Smooth muscle cell (in vitro differentiated cells): ENCODE data around the gene TMEM272. TPM values are rescaled to one million over a fixed set of nuclear protein-coding genes. Genes with fewer than 3 reads are reported as not detected.

Source experiments
- DNase-seq: peaks from one replicate; lab custom pipeline; 2025; ENCODE audit not compliant: unreplicated experiment; lab: John Stamatoyannopoulos, UW
- H2AFZ ChIP-seq: fragments of 200-600 bp; sonication (generic); 2 replicates; pipeline ENCODE4 v1.6.0; 2016; ENCODE audit warnings: antibody characterized with exemption, low read depth, mild to moderate bottlenecking
- H3F3A ChIP-seq: fragments of 200-600 bp; sonication (generic); 2 replicates; pipeline ENCODE4 v1.6.0; 2017; ENCODE audit warnings: antibody characterized with exemption, low read depth
- H3K27ac ChIP-seq: fragments of 200-600 bp; sonication (generic); 2 replicates; pipeline ENCODE4 v1.5.1; 2016; ENCODE audit warnings: low read depth, mild to moderate bottlenecking
- H3K27me3 ChIP-seq: fragments of 200-600 bp; sonication (generic); 2 replicates; pipeline ENCODE4 v1.6.1; 2016; ENCODE audit warnings: low read depth, mild to moderate bottlenecking
- H3K36me3 ChIP-seq: fragments of 200-600 bp; sonication (generic); 2 replicates; pipeline ENCODE4 v1.5.1; 2016; ENCODE audit warnings: low read depth
- H3K4me1 ChIP-seq: fragments of 200-600 bp; sonication (generic); 2 replicates; pipeline ENCODE4 v1.5.1; 2016; ENCODE audit warnings: low read depth
- H3K4me2 ChIP-seq: fragments of 200-600 bp; sonication (generic); 2 replicates; pipeline ENCODE4 v1.6.0; 2016; ENCODE audit warnings: mild to moderate bottlenecking
- H3K4me3 ChIP-seq: fragments of 200-600 bp; sonication (generic); 2 replicates; pipeline ENCODE4 v1.5.1; 2016; ENCODE audit warnings: mild to moderate bottlenecking
- H3K79me2 ChIP-seq: fragments of 200-600 bp; sonication (generic); 2 replicates; pipeline ENCODE4 v1.6.0; 2016; ENCODE audit warnings: low read depth, mild to moderate bottlenecking
- H3K9ac ChIP-seq: fragments of 200-600 bp; sonication (generic); 2 replicates; pipeline ENCODE4 v1.6.0; 2016; ENCODE audit warnings: low read depth
- H3K9me3 ChIP-seq: fragments of 200-600 bp; sonication (generic); replicated peaks from 2 replicates; pipeline ENCODE4 v1.5.1; 2016; ENCODE audit warnings: low read depth
- H4K20me1 ChIP-seq: fragments of 200-600 bp; sonication (generic); 2 replicates; pipeline ENCODE4 v1.6.0; 2016; ENCODE audit warnings: low read depth
- CTCF ChIP-seq: fragments of 200-600 bp; sonication (generic); IDR thresholded peaks from 2 replicates; pipeline ENCODE4 v1.5.1; 2017; ENCODE audit warnings: borderline replicate concordance, mild to moderate bottlenecking, antibody characterized with exemption; ENCODE audit not compliant: insufficient read depth, poor library complexity, severe bottlenecking
- WGBS: methylation state at CpG from one replicate; pipeline ENCODE4 v1.1.7; 2016; ENCODE audit warnings: low lambda C conversion rate; 5-methylcytosine and 5-hydroxymethylcytosine counted together
- polyA plus RNA-seq: library from polyadenylated mRNA; unstranded; fragments of >200 nt; fragmentation: Nextera tagmentation; extraction: Ambion mirVana; gene quantifications from 2 replicates; pipeline ENCODE4 v1.2.1, GENCODE V29; 2016
- total RNA-seq: library from RNA; depleted of rRNA; stranded (reverse); fragments of >200 nt; gene quantifications from 2 replicates; pipeline ENCODE4 v1.2.3, GENCODE V29; 2014

The TMEM272 gene
- total and polyA plus RNA-seq, 2 experiments from 2014 or later = 0.18 to 0.26 TPM

GRCh38 chr13:51862957-51863356 is 18.0 kb upstream of the TMEM272 start:
- DNase-seq = no peak
- Histone ChIP-seq H3K79me2 (no peaks in the 10 kb centered on the region), H3K4me3 (no peak overlapping the region), H3K4me2 (no peak overlapping the region), H3K4me1 (no peaks in the 10 kb centered on the region), H3K9me3 (no peaks in the 10 kb centered on the region), H3K36me3 (no peaks in the 10 kb centered on the region), H3F3A (no peaks in the 10 kb centered on the region), H3K27ac (no peak overlapping the region), H3K27me3 (no peaks in the 10 kb centered on the region), H2AFZ (no peak overlapping the region), H3K9ac (no peak overlapping the region), H4K20me1 (no peaks in the 10 kb centered on the region)
- TF ChIP-seq CTCF = no peak
- WGBS = 92% methylated on average over 7 of the region's 7 CpGs

- WGBS = 73% methylated on average over 5 of the region's 5 CpGs
- Histone ChIP-seq H3K27ac (no peak within 1 kb of the TSS), H3K9ac (no peak within 1 kb of the TSS), H4K20me1 (no peaks in the 10 kb centered on the region), H3F3A (no peaks in the 10 kb centered on the region), H3K36me3 (no peaks in the 10 kb centered on the region), H3K4me1 (no peaks in the 10 kb centered on the region), H2AFZ (no peak within 1 kb of the TSS), H3K9me3 (no peaks in the 10 kb centered on the region), H3K4me3 (no peak within 1 kb of the TSS), H3K4me2 (no peak within 1 kb of the TSS), H3K27me3 (no peaks in the 10 kb centered on the region), H3K79me2 (no peaks in the 10 kb centered on the region)
- DNase-seq = no peak
- TF ChIP-seq CTCF = no peak
Observed at GRCh38 chr13:51861723-51862300, 16.8 kb upstream of the TMEM272 start, which contains the start of gene CCDC70. Gene CCDC70 (plus strand): TSS chr13:51861969. CDS start chr13:51865412, 3,443 bp downstream.

- H3K4me3 ChIP-seq = no peak overlapping the region
- H3K9ac ChIP-seq = no peak overlapping the region
- H3K4me2 ChIP-seq = no peak overlapping the region
- no peak overlapping the region for H2AFZ ChIP-seq
- H3K27me3 ChIP-seq = no peaks in the 10 kb centered on the region
- no peaks in the 10 kb centered on the region for H3K4me1 ChIP-seq
- no peaks in the 10 kb centered on the region for H3K79me2 ChIP-seq
- 51% methylated on average over 11 of the region's 11 CpGs for WGBS
- no peak for TF ChIP-seq CTCF
- no peaks in the 10 kb centered on the region for H4K20me1 ChIP-seq
- H3F3A ChIP-seq = no peaks in the 10 kb centered on the region
- no peak for DNase-seq
- H3K36me3 ChIP-seq = no peaks in the 10 kb centered on the region
- no peaks in the 10 kb centered on the region for H3K9me3 ChIP-seq
- H3K27ac ChIP-seq = no peak overlapping the region
Observed at GRCh38 chr13:51858433-51859247, 13.7 kb upstream of the TMEM272 start.
